CD4-positive, CD25-positive, alpha-beta regulatory T cell (primary cell): ENCODE data around the gene CMPK2. TPM values are rescaled to one million over a fixed set of nuclear protein-coding genes. Genes with fewer than 3 reads are reported as not detected.

Experiments
- ATAC-seq, 2 donors: fragments of 150-1000 bp; cut with Tn5 transposase; one replicate each; pipeline ENCODE4 v1.10.0; 2021; ENCODE audit warnings: low read depth in 2 of 2, moderate number of reproducible peaks in 2 of 2, moderate library complexity in 1 of 2
- DNase-seq, 3 donors: peaks; one replicate each; pipeline versions ENCODE4 v3.0.0 to v3.0.0-alpha.2; 2012 to 2022; ENCODE audit warnings: mixed read lengths in 1 of 3
- H3K27ac ChIP-seq: one replicate; pipeline ENCODE4 v1.7.0; 2013; ENCODE audit warnings: mild to moderate bottlenecking, low read length; ENCODE audit not compliant: insufficient read depth, poor library complexity, severe bottlenecking
- H3K27me3 ChIP-seq: one replicate; pipeline ENCODE4 v1.7.0; 2013; ENCODE audit warnings: low read length; ENCODE audit not compliant: control insufficient read depth, insufficient read depth
- H3K36me3 ChIP-seq: one replicate; pipeline ENCODE4 v1.7.0; 2013; ENCODE audit warnings: mild to moderate bottlenecking, low read length, moderate library complexity; ENCODE audit not compliant: control insufficient read depth, insufficient read depth
- H3K4me1 ChIP-seq: 2 replicates; pipeline ENCODE4 v1.7.0; 2013; ENCODE audit warnings: mild to moderate bottlenecking, low read length; ENCODE audit not compliant: insufficient read depth, control insufficient read depth, poor library complexity, severe bottlenecking
- H3K4me3 ChIP-seq: one replicate; pipeline ENCODE4 v1.7.0; 2013; ENCODE audit warnings: low read depth, mild to moderate bottlenecking, low read length, moderate library complexity
- H3K9me3 ChIP-seq, 2 experiments: 1 replicate in 1 of 2; 2 replicates in 1 of 2; pipeline ENCODE4 v1.7.0; 2013; ENCODE audit warnings: low read length in 2 of 2, mild to moderate bottlenecking in 1 of 2, moderate library complexity in 1 of 2; ENCODE audit not compliant: control insufficient read depth in 2 of 2
- H3K27ac Mint-ChIP-seq, 3 donors: one replicate each; pipeline ENCODE4 v1.8.0; 2020 to 2022; ENCODE audit warnings: mild to moderate bottlenecking in 3 of 3, mixed read lengths in 3 of 3, moderate library complexity in 2 of 3
- H3K27me3 Mint-ChIP-seq: one replicate; pipeline ENCODE4 v1.8.0; 2022; ENCODE audit warnings: mild to moderate bottlenecking, mixed read lengths
- H3K36me3 Mint-ChIP-seq: one replicate; pipeline ENCODE4 v1.8.0; 2020; ENCODE audit warnings: mixed read lengths
- H3K4me1 Mint-ChIP-seq, 4 donors: one replicate each; pipeline ENCODE4 v1.8.0; 2020 to 2022; ENCODE audit warnings: mixed read lengths in 4 of 4, mild to moderate bottlenecking in 1 of 4
- H3K4me3 Mint-ChIP-seq, 4 donors: one replicate each; pipeline ENCODE4 v1.8.0; 2020 to 2022; ENCODE audit warnings: mild to moderate bottlenecking in 4 of 4, mixed read lengths in 4 of 4, moderate library complexity in 3 of 4
- H3K9me3 Mint-ChIP-seq, 7 donors: one replicate each; pipeline ENCODE4 v1.8.0; 2020 to 2022; ENCODE audit warnings: mixed read lengths in 7 of 7, mild to moderate bottlenecking in 3 of 7, moderate library complexity in 2 of 7
- polyA plus RNA-seq, 4 donors: library from polyadenylated mRNA; unstranded; fragments of 300-500 nt; fragmentation: Illumina TruSeq; gene quantifications; one replicate each; pipeline ENCODE4 v1.2.3, GENCODE V29; 2021
- total RNA-seq: library from RNA; stranded (reverse); gene quantifications from one replicate; pipeline ENCODE4 v1.2.3, GENCODE V29; 2022

CMPK2 gene
- total and polyA plus RNA-seq, 5 donors from 2014 or later: 1.7 to 7.4 (median 4.0) TPM

DNA sequence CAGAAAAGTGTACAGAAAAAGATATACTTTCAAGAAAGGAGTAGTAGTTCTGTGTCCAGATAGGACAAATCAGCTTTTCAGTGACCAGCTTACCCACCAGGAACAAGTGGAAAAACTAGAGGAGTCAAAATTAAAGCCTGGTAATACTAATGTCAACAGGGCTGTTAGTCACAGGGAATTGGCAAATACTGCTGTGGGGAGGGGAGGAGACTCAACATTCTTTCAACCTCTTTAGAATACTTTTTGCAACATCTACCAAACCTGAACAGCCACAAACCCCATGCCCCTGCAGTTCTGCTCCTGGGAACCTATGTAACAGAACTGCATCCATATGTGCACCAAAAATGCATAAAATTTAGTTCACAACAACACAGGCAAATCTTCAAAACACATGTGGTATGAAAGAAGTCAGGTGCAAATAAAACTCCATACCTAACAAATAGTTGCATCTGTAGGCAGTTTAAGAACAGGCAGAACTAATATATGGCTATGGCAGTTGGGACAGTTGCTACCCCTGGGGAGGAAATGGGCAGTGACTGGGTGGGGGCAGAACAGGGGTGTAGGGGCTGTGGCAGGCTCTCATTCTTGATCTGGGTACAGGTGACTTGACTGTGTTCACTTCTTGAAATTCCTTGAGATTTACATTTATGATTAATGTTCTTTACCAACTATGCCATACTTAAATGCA is 9.7 kb downstream of the CMPK2 start:
- ATAC-seq (no peak), DNase-seq (no peak)
- peaks cover 0 to 13% (median 7%) of the 10 kb centered on the region in 4 donors for H3K4me1 Mint-ChIP-seq
- H3K27me3 Mint-ChIP-seq: peaks cover 5% of the 10 kb centered on the region
- peaks cover 64% of the 10 kb centered on the region for H3K36me3 Mint-ChIP-seq
- peaks cover 14% of the 10 kb centered on the region for H3K36me3 ChIP-seq
- H3K9me3 ChIP-seq: peaks cover 0 to 9% of the 10 kb centered on the region in 2 experiments
- peaks cover 1 to 26% (median 10%) of the 10 kb centered on the region in 7 donors for H3K9me3 Mint-ChIP-seq
- no peaks in the 10 kb centered on the region for H3K27me3 ChIP-seq
- H3K27ac Mint-ChIP-seq: no peak overlapping the region
- no peak overlapping the region for H3K4me3 Mint-ChIP-seq
- H3K4me1 ChIP-seq: no peaks in the 10 kb centered on the region
- H3K27ac ChIP-seq: no peak overlapping the region
- H3K4me3 ChIP-seq: no peak overlapping the region

DNA sequence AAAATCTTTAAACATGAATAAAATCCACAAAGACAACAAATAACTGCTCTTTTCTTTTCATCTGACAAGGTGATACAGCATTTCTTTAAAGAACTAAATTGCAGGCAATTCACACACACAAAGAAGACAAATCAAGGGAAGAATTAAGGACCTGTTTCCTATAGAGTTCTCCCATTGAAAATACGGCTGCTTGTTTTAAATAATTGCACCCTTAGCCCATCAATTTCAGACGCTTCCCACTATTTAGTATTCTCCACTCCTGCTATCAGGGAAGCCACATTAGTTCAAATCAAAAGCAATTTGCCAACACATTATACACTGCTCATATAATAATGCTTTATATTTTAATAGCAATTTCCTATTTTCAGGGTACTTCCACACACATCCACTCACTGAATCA is 11.3 kb downstream of the CMPK2 start:
- Histone ChIP-seq H3K27me3 (no peaks in the 10 kb centered on the region), H3K27ac (no peak overlapping the region), H3K4me3 (no peak overlapping the region), H3K9me3 (peaks cover 0 to 3% of the 10 kb centered on the region in 2 experiments), H3K36me3 (peaks cover 12% of the 10 kb centered on the region), H3K4me1 (no peaks in the 10 kb centered on the region)
- Mint-ChIP-seq H3K9me3 (peaks cover 0 to 22% (median 9%) of the 10 kb centered on the region in 7 donors), H3K4me1 (peaks cover 0 to 13% (median 7%) of the 10 kb centered on the region in 4 donors), H3K27me3 (peaks cover 5% of the 10 kb centered on the region), H3K36me3 (peaks cover 64% of the 10 kb centered on the region), H3K27ac (no peak overlapping the region), H3K4me3 (no peak overlapping the region)
- ATAC-seq (no peak), DNase-seq (no peak)

DNA sequence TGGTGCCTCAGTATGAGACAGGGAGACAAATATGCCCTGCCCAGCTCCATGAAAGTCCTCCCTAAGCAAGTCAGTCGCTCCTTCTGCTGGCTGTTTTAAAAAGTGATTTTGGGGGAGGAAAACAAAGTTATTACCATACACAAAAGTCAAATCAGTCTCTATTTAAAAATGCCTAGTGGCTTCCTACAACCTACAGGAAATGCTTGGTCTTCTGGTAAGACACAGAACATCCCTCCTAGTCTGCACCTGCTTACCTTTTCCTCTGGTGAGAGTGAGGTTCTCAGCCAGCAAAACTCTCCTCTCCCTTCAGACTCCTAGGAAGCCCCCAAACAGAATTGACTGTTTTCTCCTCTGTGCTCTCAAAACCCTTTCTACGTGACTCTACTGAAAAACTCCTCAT is 13.5 kb downstream of the CMPK2 start:
- Histone ChIP-seq H3K4me1 (no peaks in the 10 kb centered on the region), H3K27ac (no peak overlapping the region), H3K4me3 (no peak overlapping the region), H3K36me3 (peaks cover 14% of the 10 kb centered on the region), H3K27me3 (no peaks in the 10 kb centered on the region), H3K9me3 (peaks cover 1 to 14% of the 10 kb centered on the region in 2 experiments)
- H3K9me3 Mint-ChIP-seq: peaks cover 0 to 19% (median 12%) of the 10 kb centered on the region in 7 donors
- DNase-seq (no peak), ATAC-seq (no peak)
- no peak overlapping the region for H3K4me3 Mint-ChIP-seq
- H3K27ac Mint-ChIP-seq: no peak overlapping the region
- no peaks in the 10 kb centered on the region for H3K27me3 Mint-ChIP-seq
- H3K36me3 Mint-ChIP-seq: peaks cover 61% of the 10 kb centered on the region
- peaks cover 0 to 6% (median 2%) of the 10 kb centered on the region in 4 donors for H3K4me1 Mint-ChIP-seq

DNA sequence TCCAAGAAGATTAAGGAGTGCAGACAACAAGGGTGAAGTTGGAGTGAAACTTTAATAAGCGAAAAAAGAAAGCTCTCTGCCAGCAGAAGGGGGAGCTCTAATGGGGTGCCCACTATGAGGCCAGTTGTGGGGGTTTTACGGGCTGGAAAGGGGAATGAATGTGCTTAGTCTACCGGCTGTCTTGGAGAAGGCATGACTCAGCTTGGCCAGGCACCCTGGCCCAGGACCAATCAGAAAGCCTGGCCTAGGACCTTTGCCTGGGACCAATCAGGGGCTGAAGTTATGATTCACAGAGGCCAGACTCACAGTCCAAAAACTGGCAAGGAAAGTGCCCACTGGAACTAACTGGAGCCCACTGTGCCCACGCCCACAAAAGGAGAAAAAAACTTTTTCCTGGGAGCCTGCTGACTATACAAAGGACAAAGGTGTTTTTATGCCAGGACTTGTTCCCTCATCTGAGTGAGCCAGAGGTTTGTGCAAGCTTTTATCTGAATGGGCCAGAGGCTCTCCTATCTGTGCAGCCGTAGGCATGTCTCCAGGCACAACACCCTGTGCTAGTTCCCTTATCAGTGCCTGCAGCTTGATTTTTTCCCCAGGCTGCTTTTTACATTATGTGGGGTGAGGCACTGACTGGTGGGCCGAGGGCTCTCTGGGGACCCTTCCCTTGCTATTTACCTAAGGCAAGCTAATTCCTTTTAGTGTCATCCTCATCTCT is 18.6 kb downstream of the CMPK2 start:
- Histone ChIP-seq H3K36me3 (peaks cover 14% of the 10 kb centered on the region), H3K27ac (no peak overlapping the region), H3K27me3 (peaks cover 4% of the 10 kb centered on the region), H3K4me1 (no peaks in the 10 kb centered on the region), H3K4me3 (no peak overlapping the region), H3K9me3 (peaks cover 42 to 58% of the 10 kb centered on the region in 2 experiments)
- peaks cover 4% of the 10 kb centered on the region for H3K27me3 Mint-ChIP-seq
- ATAC-seq (no peak), DNase-seq (no peak)
- peaks cover 0 to 1% (median 0%) of the 10 kb centered on the region in 4 donors for H3K4me1 Mint-ChIP-seq
- no peak overlapping the region for H3K27ac Mint-ChIP-seq
- H3K9me3 Mint-ChIP-seq: peaks cover 6 to 58% (median 20%) of the 10 kb centered on the region in 7 donors
- H3K4me3 Mint-ChIP-seq: no peak overlapping the region
- H3K36me3 Mint-ChIP-seq: peaks cover 41% of the 10 kb centered on the region

DNA sequence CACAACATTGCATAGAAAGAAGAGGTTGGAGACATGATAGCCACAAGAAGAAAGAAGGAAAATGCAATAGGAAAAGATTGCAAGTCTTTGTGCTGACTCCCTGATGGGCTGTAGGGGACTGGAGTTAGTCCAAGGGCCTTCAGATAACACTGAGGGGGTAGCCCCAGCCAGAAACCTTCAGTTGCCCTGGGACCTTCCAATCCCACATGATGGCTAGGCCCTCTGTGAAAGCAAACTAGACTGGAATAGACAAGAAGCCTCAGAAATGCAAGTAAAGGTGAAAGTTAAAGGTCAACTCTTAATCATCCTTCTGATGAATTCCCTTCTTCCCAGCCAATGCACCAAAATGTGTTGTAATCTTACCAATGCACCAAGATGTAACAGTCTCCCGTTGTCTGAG is 19.2 kb downstream of the CMPK2 start:
- H3K36me3 Mint-ChIP-seq: peaks cover 40% of the 10 kb centered on the region
- Histone ChIP-seq H3K9me3 (peaks cover 42 to 58% of the 10 kb centered on the region in 2 experiments), H3K4me3 (no peak overlapping the region), H3K27ac (no peak overlapping the region), H3K4me1 (no peaks in the 10 kb centered on the region), H3K27me3 (peaks cover 4% of the 10 kb centered on the region), H3K36me3 (peaks cover 14% of the 10 kb centered on the region)
- no peak overlapping the region for H3K27ac Mint-ChIP-seq
- peaks cover 6 to 62% (median 20%) of the 10 kb centered on the region in 7 donors for H3K9me3 Mint-ChIP-seq
- H3K4me1 Mint-ChIP-seq: no peaks in the 10 kb centered on the region
- DNase-seq (no peak), ATAC-seq (no peak)
- peaks cover 4% of the 10 kb centered on the region for H3K27me3 Mint-ChIP-seq
- H3K4me3 Mint-ChIP-seq: no peak overlapping the region

DNA sequence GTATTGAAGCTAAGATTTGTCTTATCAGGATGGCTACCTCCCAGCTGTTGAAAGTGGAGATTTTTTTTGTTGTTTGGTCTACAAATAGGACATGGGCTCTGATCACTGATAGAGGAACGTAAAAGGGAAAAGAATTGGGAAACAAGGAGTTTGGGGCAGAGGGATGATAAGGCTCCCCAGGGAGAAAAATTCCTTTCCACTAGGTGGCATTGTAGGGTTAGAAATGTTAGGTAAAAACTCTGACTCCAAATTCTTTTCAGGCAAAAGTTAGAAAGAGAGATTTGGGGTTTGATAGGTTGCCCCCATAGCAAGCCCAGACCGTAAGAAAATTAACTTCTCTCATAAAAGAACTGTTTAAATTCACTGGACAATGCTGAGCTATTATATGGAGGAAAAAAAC is 19.8 kb downstream of the CMPK2 start:
- H3K4me3 Mint-ChIP-seq: no peak overlapping the region
- peaks cover 44% of the 10 kb centered on the region for H3K36me3 Mint-ChIP-seq
- peaks cover 4% of the 10 kb centered on the region for H3K27me3 ChIP-seq
- peaks cover 11% of the 10 kb centered on the region for H3K36me3 ChIP-seq
- H3K9me3 Mint-ChIP-seq: peaks cover 7 to 68% (median 23%) of the 10 kb centered on the region in 7 donors
- H3K27ac Mint-ChIP-seq: no peak overlapping the region
- ATAC-seq: no peak
- no peak overlapping the region for H3K27ac ChIP-seq
- H3K4me1 ChIP-seq: no peaks in the 10 kb centered on the region
- H3K4me1 Mint-ChIP-seq: no peaks in the 10 kb centered on the region
- peaks cover 42 to 58% of the 10 kb centered on the region in 2 experiments for H3K9me3 ChIP-seq
- peaks cover 4% of the 10 kb centered on the region for H3K27me3 Mint-ChIP-seq
- DNase-seq: no peak
- H3K4me3 ChIP-seq: no peak overlapping the region

DNA sequence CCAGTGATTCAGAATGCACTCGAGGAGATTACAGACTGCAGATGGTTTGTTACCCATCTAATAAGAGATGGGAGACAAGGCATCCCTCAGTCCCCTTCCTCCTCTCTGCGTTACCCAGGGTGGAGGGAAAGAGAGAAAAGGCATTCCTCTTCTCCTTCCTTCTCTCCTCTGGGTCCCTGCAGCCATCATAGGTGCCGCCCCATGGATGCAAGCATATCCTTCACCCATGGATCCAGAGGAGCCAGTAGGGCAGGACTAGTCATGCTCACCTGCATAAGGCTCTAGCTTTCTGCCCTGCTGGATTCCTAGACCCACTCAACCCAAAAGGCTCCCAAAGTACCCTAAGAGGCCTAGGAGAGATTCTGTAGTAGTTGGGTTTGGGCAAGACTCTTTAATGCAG is 20.4 kb downstream of the CMPK2 start:
- H3K27me3 ChIP-seq: peaks cover 4% of the 10 kb centered on the region
- H3K27ac ChIP-seq: no peak overlapping the region
- no peaks in the 10 kb centered on the region for H3K4me1 ChIP-seq
- DNase-seq: peak in 1 of 3 donors; percentile 35
- peaks cover 42 to 58% of the 10 kb centered on the region in 2 experiments for H3K9me3 ChIP-seq
- peaks cover 40% of the 10 kb centered on the region for H3K36me3 Mint-ChIP-seq
- no peak overlapping the region for H3K27ac Mint-ChIP-seq
- no peak for ATAC-seq
- no peak overlapping the region for H3K4me3 Mint-ChIP-seq
- H3K36me3 ChIP-seq: peaks cover 9% of the 10 kb centered on the region
- H3K9me3 Mint-ChIP-seq: peaks cover 6 to 69% (median 20%) of the 10 kb centered on the region in 7 donors
- peaks cover 4% of the 10 kb centered on the region for H3K27me3 Mint-ChIP-seq
- no peak overlapping the region for H3K4me3 ChIP-seq
- no peaks in the 10 kb centered on the region for H3K4me1 Mint-ChIP-seq
